ENCODE results near the gene CMTM8. TPM values are rescaled to one million over a fixed set of nuclear protein-coding genes. Genes with fewer than 3 reads are reported as not detected.

The CMTM8 gene
- total and polyA plus RNA-seq, 2 experiments from 2014 or later, result 19.9 to 24.5 TPM

- TF ChIP-seq ETS1 (IDR thresholded peaks at IDR 0.05), result no peak
- no peak for TF ChIP-seq EZH2 (IDR thresholded peaks at IDR 0.05; ENCODE audit: low read depth, unreplicated experiment)
- no peak for TF ChIP-seq ZNF114 (CRISPR knock-in tag; IDR thresholded peaks at IDR 0.05)
- TF ChIP-seq POLR2AphosphoS5 (IDR thresholded peaks at IDR 0.05; ENCODE audit: low read depth), result no peak
- no peak for TF ChIP-seq CTCF (conservative IDR thresholded peaks at IDR 0.05; ENCODE audit: low read depth in 2 of 2)
- no peak for TF ChIP-seq CREB1 (CRISPR knock-in tag; IDR thresholded peaks at IDR 0.05; ENCODE audit: low read depth)
- no peak for TF ChIP-seq REST (IDR thresholded peaks at IDR 0.05; ENCODE audit: unreplicated experiment)
- no peak for TF ChIP-seq STAT1 (IDR thresholded peaks at IDR 0.05; ENCODE audit: unreplicated experiment)
- TF ChIP-seq ZNF462 (CRISPR knock-in tag; IDR thresholded peaks at IDR 0.05), result no peak
- no peak for TF ChIP-seq JUNB (IDR thresholded peaks at IDR 0.05; ENCODE audit: unreplicated experiment)
- no peak for TF ChIP-seq ZNF331 (CRISPR knock-in tag; IDR thresholded peaks at IDR 0.05; ENCODE audit: low read depth)
- no peak for TF ChIP-seq NANOG (IDR thresholded peaks at IDR 0.05; ENCODE audit: borderline replicate concordance)
- no peak for TF ChIP-seq EZH2phosphoT487 (IDR thresholded peaks at IDR 0.05; ENCODE audit: unreplicated experiment)
- H3K36me3 Mint-ChIP-seq (ENCODE audit: low read depth), result no peaks in the 10 kb centered on the region
- H3K27me3 ChIP-seq (ENCODE audit: insufficient read depth), result no peaks in the 10 kb centered on the region
- ATAC-seq (no peak; the same call in 2 of the 3 replicates), DNase-seq (ENCODE audit: low spot score) (no peak)
- H4K20me1 ChIP-seq (replicated peaks; ENCODE audit: insufficient read depth), result no peaks in the 10 kb centered on the region
- H3K4me2 ChIP-seq, result peak overlapping the region; percentile 67
- H3K27ac ChIP-seq (ENCODE audit: low read depth), result peak overlapping the region; percentile 53; the same call in 1 of the 2 replicates
- H3K4me1 ChIP-seq (ENCODE audit: insufficient read depth), result peaks cover 31% of the 10 kb centered on the region
- peaks cover 40% of the 10 kb centered on the region for H3K4me1 Mint-ChIP-seq
- H2AFZ ChIP-seq, result no peak overlapping the region
- H3K27me3 Mint-ChIP-seq (ENCODE audit: insufficient read depth, low read depth, poor library complexity), result peaks cover 5% of the 10 kb centered on the region
- H3K4me3 Mint-ChIP-seq, result no peak overlapping the region
- H3K9me3 Mint-ChIP-seq, result no peaks in the 10 kb centered on the region
- H3K36me3 ChIP-seq (ENCODE audit: insufficient read depth), result no peaks in the 10 kb centered on the region
- 0 out of 2 replicates have a peak, but pooled peaks cover 4% of the 10 kb centered on the region for H3F3A ChIP-seq (replicated peaks; ENCODE audit: low read depth)
- H3K4me3 ChIP-seq, result no peak overlapping the region
- H3K27ac Mint-ChIP-seq, result peak overlapping the region; percentile 67
- H3K79me2 ChIP-seq (replicated peaks; ENCODE audit: insufficient read depth), result no peaks in the 10 kb centered on the region
- H3K9me2 ChIP-seq (ENCODE audit: insufficient read depth), result peaks cover 5% of the 10 kb centered on the region; the same call in 1 of the 2 replicates
Observed at GRCh38 chr3:32325927-32326326, 87.4 kb downstream of the CMTM8 start.
